Activated gamma-delta T cell (primary cell): Measurements from ENCODE around the gene SMYD3.
"Not testable (repeated sequence)": the region's sequence is repeated elsewhere in the genome, so short reads cannot be mapped to it uniquely, and the experiment has no call there.

Experiments
- DNase-seq: peaks from one replicate; lab custom pipeline; 2025; lab: John Stamatoyannopoulos, UW

SMYD3 gene

DNA sequence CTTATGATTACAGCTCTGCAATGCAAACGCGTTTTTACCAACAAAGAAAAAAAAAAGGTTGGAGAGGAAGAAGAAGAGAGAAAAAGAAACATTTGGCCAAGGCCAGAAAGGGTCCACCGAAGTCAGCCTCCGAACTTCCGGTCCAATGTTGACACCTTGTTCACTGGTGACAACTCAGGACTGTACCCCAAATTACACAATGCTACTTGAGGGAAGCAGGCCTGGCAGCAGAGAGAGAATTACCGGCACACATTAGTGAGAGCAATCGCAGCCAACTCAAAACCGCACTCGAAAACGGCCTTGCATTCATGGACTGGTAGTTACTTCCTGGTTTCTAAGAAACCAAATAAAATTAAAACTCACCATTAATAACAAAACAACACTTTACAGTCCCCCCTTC lies 699.8 kb downstream of the SMYD3 start:
- DNase-seq: no peak

- no peak for DNase-seq
Observed at GRCh38 chr1:245805532-245805931, 701.5 kb downstream of the SMYD3 start.

DNA sequence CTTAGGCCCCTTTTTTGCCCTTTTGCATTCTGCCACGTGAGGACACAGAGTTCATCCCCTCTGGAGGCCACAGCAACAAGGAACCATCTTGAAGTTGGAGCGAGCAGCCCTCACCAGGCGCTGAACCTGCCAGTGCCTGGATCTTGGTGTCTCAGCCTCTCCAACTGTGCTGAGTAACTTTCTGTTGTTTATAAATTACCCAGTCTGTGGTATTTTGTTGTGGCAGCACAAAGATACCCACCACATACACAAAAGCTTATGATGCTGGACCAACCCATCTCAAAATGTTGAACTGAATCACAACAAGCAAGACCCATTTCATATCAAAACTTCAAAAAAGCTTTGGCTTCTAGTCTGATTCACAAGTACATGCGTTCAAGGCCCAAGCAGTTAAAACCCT lies 702.4 kb downstream of the SMYD3 start:
- no peak for DNase-seq

DNA sequence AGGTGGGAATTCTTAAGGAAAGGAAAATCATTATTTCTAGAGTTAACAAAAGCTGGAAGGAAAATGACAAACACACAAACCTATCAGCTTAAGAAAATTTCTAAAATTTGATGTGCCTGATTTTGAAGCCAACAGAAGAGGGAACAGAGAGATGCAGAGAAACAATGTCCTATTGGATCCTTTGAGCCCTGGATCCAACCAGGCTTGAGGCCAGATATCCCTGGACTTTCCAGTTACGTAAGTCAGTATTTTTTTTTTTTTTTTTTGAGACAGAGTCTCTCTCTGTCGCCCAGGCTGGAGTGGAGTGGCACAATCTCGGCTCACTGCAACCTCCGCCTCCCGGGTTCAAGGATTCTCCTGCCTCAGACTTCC lies 703.4 kb downstream of the SMYD3 start:
- no peak for DNase-seq

DNA sequence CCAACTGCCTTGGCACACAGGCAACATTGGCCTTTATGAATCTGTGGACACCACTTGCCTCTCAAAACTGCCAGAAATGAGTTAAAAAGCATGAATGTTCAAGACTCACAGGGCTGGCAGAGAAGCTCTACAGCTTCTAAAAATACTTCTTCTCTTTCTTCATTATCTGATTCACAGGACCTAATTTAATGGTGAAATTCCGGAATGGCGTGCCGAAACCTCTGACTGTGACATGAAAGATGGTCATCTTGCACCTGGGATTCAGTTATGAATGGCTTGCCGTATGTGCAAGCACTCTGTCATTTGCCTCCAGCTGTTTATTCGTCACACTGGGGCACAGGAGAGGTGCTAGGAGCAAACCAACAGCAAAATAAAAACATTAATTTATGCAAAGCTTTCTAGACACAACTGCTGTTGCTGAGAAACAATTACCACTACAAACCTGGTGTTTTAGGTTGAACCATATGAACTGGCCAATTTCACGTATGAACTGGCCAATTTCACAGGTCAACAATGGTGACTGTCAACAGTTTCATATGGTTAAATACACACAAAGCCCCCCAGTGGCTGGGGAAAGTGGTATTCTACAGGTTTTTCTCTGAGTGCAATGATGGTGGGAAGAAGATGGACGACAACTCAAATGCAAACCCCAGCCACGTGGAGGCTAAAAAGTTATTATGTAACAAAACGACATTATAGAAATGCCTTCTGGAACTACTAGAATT lies 704.0 kb downstream of the SMYD3 start:
- DNase-seq: no peak

GRCh38 chr1:245800901-245801605 lies 706.0 kb downstream of the SMYD3 start:
- no peak for DNase-seq

- no peak for DNase-seq
Observed at GRCh38 chr1:245798349-245798711, 708.7 kb downstream of the SMYD3 start.

DNA sequence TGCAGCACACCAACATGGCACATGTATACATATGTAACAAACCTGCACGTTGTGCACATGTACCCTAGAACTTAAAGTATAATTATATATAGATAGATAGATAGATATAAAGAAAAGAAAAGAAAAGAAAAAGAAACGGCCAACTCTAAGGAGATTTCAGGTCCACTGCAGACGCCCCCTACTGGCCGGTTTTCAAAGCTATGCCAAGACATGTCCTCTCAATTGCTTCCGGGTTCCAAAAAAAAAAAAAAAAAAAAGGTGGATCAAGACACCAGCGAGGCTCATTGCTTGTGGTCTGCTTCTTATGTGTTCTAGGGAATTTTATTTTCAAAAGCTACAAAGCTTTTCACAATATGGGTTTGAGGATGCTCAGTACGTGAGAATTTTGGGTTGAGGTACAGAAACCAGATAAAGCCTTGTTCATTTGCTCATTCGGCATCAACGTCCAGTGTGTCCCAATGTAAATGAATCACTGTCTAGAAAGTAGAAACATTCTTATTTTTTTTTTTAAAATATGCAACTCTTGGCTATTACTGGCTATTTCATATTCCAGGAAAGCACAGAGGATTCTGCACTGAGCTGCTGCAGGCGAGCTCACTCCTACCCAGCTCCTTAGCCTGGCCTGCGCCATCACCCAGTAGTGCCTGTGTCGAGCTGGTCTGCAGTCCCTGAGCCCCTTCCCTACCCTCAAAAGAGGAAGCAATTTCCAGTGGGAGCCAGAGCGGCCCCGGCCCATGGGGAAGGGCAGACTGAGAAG lies 709.3 kb downstream of the SMYD3 start:
- no peak for DNase-seq

DNA sequence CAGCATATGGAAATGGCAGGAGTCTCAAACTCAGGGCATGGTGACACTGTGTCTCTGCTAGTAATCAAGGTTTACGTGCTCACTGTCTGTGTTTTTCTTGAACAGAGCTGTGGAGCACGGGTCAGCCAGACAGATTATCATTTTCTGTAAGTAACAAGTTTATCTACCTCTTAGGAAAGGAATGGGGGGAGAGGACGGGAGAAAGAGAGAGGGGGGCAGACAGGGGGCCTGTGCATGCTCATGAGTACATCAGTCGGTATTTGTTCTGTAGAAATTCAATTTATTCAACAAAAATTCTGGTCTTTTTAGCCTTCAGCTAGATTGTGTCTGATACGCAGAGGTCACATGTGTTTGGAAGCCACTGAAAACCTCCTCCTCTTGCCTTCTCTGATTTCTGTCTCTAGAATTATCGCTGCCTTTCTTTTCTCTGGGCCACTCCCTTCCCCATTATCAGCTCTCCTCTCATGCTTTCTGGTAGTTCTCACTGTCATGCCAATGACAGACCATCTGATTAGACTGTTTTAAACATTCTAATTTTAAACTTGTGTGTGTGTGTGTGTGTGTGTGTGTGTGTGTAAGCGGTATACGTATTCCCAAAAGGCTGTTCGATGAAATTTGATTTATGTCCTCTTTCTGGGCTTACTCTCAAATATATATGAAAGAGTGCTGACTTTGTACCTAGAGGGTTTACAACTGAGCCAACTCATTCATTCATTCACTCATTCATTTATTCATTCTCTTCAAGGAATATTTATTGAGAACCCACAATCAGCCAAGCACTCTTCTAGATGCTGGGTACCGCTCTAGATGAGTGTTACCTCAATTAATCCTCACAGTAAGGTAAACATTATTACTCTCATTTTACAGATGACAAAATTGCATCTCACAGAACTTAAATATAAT lies 715.4 kb downstream of the SMYD3 start:
- no peak for DNase-seq

DNA sequence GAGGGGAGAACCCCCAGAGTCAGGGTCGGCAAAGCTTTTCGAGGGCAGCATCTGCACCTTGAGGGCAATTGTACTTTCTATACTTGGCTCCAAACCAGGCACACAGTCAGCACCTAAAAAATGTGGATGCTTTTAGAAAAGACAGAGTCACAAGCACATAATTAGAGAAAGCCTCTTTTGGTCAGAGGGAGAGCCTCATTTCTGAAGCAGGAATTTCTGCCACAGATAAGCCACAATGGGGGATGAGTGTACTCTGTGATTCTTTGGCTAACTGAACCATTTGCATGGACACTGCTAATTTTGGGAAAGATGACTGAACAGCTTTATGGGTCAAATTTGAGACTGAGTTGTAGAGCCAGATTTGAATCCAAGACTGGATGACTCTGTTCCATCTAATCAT lies 716.6 kb downstream of the SMYD3 start:
- no peak for DNase-seq

GRCh38 chr1:245788886-245789285 lies 718.2 kb downstream of the SMYD3 start:
- DNase-seq: no peak

- DNase-seq: no peak
Observed at GRCh38 chr1:245788269-245788668, 718.8 kb downstream of the SMYD3 start.

- DNase-seq: no peak
Observed at GRCh38 chr1:245786948-245787347, 720.1 kb downstream of the SMYD3 start.

GRCh38 chr1:245779797-245780755 lies 727.0 kb downstream of the SMYD3 start:
- no peak for DNase-seq

DNA sequence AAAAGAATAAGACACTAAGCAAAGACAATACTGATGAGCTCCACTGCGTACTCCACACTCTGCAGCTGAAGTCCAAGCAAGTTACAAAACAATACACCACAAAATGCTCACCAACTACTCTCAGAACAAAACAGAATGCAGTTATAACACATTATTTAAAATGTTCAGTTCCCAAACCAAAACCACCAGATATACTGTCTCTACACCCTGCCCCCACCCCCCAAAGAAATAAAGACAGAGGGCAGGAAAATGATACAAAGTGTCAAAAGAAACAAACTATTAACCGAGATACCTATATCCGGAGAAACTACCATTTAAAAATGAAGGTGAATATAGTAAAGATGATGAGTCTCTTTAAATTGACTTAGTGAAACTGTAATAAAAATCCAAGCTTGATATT lies 729.3 kb downstream of the SMYD3 start:
- DNase-seq: no peak

GRCh38 chr1:245776694-245777332 lies 730.3 kb downstream of the SMYD3 start:
- no peak for DNase-seq

DNA sequence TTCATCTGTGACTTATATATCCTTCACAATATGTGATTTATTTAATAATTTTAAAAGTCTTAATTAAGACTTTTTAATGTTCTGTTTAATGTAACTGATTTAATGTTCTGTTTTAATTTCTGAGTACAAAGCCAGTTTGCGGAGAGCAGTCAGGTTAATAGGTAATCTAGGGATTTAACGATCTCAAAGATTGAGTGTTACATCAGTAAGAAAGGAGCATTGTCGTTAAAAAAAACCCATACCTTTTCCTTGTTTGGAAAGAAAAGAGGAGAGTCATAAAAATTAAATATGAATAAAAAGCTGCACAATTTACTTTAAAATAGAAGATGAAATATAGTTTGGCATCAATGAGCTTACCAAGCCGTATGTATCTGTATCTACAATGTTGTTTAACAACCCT lies 730.9 kb downstream of the SMYD3 start:
- no peak for DNase-seq

DNA sequence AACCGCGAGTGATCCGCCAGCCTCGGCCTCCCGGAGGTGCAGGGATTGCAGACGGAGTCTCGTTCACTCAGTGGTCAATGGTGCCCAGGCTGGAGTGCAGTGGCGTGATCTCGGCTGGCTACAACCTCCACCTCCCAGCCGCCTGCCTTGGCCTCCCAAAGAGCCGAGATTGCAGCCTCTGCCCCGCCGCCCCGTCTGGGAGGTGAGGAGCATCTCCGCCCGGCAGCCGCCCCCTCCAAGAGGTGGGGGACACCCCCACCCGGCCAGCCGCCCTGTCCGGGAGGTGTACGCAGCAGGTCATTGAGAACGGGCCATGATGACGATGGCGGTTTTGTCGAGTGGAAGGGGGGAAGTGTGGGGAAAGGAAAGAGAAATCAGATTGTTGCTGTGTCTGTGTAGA lies 732.1 kb downstream of the SMYD3 start:
- not testable (repeated sequence) for DNase-seq

DNA sequence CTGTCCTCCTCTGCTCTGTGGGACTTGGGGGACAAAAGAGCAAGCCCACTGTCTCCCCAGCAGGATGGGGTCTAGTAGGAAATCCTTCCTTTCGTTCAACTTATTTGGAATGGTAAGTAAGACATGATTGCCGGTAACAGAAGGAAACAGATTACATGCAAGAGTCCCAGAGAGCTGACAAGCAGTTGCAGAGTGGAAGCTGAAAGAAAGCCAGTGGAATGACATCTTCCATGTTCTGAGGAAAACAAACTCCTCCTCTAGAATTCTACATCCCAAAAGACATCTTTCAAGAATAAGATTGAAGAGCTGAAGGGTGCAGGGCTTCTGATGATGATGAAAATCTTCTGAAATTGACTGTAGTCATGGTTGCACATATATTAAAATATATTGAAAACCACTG lies 732.9 kb downstream of the SMYD3 start:
- DNase-seq: no peak

DNA sequence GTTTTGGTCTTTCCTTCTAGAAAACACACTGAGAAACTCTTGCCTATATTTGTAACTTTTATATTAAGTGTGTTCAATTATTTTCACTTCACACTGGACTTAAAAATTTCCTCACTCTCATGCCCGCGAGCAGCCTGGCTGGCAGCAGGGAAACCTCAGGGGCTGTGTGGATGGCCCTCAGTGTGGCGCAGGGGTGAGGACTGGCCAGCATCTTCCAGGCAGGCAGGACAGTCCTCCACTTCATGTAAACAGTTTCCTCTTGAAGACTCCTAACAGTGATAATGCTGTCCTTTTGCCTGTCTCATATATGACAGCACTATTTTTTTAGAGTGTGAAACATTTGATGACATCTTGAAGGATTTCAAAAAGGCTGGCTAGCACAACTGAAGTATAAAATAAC lies 733.7 kb downstream of the SMYD3 start:
- no peak for DNase-seq
